ENCODE data around the gene MTR.

Gene MTR

DNA sequence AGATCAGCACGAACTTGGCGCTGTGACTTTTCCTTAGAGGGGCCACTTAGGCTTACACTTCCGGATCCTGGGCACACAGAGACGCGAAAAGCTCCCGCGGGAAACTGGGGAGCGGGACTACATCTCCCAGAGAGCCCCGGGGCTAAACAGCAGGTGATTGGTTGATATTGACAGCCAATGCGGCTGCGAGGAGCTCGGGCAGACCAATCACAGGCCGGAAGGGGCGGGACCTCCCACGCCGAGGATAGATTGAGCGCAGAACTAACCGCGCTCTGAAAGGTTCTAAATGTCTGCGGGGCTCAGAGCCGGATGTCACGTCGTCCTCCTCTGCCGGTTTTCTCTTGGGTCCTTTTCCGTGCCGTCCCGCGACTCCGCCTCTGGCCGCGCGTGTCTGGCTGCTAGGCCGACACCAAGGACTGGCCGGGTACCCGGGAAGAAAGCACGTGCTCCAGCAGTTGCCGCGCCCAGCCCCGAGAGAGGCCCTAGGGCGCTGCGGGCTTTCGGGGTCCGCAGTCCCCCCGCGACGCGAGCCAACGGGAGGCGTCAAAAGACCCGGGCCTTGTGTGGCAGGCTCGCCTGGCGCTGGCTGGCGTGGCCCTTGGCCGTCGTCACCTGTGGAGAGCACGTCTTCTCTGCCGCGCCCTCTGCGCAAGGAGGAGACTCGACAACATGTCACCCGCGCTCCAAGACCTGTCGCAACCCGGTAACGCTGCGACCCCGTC is at the start of gene MTR:
Gene MTR, plus strand, starts transcription at position 258 of the 722 bp plus-strand sequence. Its CDS starts 412 bp downstream, at position 670.
- Histone ChIP-seq H3K36me3 (ENCODE audit: control insufficient read depth, insufficient read depth, low read length) (no peaks in the 10 kb centered on the region), H3K27ac (ENCODE audit: low read depth, low read length) (peak within 1 kb of the TSS; percentile 71), H3K27me3 (ENCODE audit: control insufficient read depth, insufficient read depth, low read length) (0 out of 2 replicates have a peak, but pooled peaks cover 3% of the 10 kb centered on the region), H3K4me1 (ENCODE audit: control insufficient read depth, insufficient read depth, low read length) (0 out of 2 replicates have a peak, but pooled peaks cover 3% of the 10 kb centered on the region), H3K9me3 (ENCODE audit: control insufficient read depth, insufficient read depth, low read length) (no peaks in the 10 kb centered on the region), H3K9ac (ENCODE audit: low read depth, low read length) (peak within 1 kb of the TSS; percentile 72), H3K4me3 (ENCODE audit: low read depth, low read length) (peak within 1 kb of the TSS; percentile 100)

DNA sequence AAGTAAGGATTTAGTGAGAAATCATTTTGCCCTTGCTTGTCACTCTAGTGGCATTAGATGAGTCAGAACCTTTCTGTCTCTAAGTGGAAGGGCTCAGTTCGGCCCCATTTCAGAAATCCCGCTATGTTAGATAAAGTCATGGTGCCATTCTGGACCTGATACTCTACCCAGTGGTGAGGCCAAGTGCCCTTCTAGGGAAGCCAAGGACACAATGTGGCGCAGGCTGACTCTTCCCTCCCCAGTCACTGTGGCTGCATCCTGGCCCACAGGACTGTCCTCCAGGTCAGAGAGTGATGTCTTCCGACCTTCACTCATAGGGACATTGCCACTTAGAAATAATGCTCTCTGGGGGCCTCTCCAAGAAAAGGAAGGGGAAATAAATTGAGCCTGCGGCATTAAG is 48.3 kb upstream of the MTR start:
- H3K9me3 ChIP-seq (ENCODE audit: control insufficient read depth, insufficient read depth, low read length): no peaks in the 10 kb centered on the region
- H3K9ac ChIP-seq (ENCODE audit: low read depth, low read length): no peak overlapping the region
- H3K27me3 ChIP-seq (ENCODE audit: control insufficient read depth, insufficient read depth, low read length): no peaks in the 10 kb centered on the region
- H3K36me3 ChIP-seq (ENCODE audit: control insufficient read depth, insufficient read depth, low read length): no peaks in the 10 kb centered on the region
- H3K27ac ChIP-seq (ENCODE audit: low read depth, low read length): no peak overlapping the region
- no peak overlapping the region for H3K4me3 ChIP-seq (ENCODE audit: low read depth, low read length)
- no peaks in the 10 kb centered on the region for H3K4me1 ChIP-seq (ENCODE audit: control insufficient read depth, insufficient read depth, low read length)

DNA sequence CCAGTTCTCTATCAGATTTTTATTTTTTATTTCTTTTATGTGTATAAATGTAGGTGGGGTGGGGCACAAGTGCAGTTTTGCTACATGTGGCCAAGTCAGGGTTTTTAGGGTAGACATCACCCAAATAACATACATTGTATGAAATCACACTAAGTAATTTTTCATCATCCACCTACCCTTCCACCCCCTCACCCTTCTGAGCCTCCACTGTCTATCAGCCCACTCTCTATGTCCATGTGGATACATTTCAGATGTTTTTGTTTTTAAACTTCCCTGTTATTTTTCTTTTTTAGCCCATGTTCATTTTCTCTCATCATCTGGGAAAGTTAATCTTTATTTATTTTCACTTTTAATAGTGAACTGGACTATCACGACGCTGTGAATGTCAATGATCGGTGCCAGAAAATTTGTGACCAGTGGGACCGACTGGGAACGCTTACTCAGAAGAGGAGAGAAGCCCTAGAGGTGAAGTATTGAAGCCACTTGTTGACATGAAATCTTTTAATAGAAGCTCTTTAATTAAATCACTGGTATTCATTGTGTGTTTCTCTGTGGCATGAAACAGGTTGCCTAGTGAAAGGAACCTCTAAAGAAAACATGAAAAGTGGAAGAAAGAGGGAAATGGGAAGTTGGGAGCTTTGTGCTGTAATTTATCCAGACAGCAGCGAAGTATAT is 47.6 kb upstream of the MTR start:
- no peaks in the 10 kb centered on the region for H3K9me3 ChIP-seq (ENCODE audit: control insufficient read depth, insufficient read depth, low read length)
- H3K27me3 ChIP-seq (ENCODE audit: control insufficient read depth, insufficient read depth, low read length): no peaks in the 10 kb centered on the region
- no peaks in the 10 kb centered on the region for H3K4me1 ChIP-seq (ENCODE audit: control insufficient read depth, insufficient read depth, low read length)
- H3K36me3 ChIP-seq (ENCODE audit: control insufficient read depth, insufficient read depth, low read length): no peaks in the 10 kb centered on the region
- no peak overlapping the region for H3K27ac ChIP-seq (ENCODE audit: low read depth, low read length)
- no peak overlapping the region for H3K9ac ChIP-seq (ENCODE audit: low read depth, low read length)
- no peak overlapping the region for H3K4me3 ChIP-seq (ENCODE audit: low read depth, low read length)

DNA sequence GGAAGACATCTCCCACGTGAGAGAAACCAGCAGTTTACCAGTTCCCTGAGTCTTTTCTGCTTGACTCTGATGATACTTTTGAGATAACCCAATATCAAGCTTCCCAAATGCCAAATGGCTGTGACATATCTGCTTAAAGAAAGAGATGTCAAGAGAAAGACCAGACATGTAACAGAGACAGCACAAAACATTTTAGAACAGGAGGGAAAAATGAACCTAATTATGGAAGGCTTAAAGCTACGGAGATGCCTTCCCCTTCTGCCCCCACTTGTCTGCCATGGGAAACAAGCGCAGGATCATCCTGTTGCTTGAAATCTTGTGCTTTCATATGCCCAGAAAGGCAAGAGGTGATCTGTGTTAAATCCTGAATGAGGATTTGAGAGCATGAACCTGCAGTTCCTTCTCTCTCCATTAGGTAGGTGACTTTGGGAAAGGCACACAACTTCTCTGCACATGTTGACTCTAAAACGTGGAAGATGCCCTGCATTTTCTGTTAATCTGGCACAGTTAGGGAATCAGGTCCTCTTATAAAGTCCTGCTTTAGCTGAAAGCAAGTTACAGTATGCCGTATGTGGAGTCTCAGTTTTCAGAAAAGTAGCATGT is 46.7 kb upstream of the MTR start:
- H3K4me1 ChIP-seq (ENCODE audit: control insufficient read depth, insufficient read depth, low read length): no peaks in the 10 kb centered on the region
- no peak overlapping the region for H3K4me3 ChIP-seq (ENCODE audit: low read depth, low read length)
- H3K27me3 ChIP-seq (ENCODE audit: control insufficient read depth, insufficient read depth, low read length): no peaks in the 10 kb centered on the region
- no peak overlapping the region for H3K9ac ChIP-seq (ENCODE audit: low read depth, low read length)
- H3K36me3 ChIP-seq (ENCODE audit: control insufficient read depth, insufficient read depth, low read length): no peaks in the 10 kb centered on the region
- no peaks in the 10 kb centered on the region for H3K9me3 ChIP-seq (ENCODE audit: control insufficient read depth, insufficient read depth, low read length)
- H3K27ac ChIP-seq (ENCODE audit: low read depth, low read length): no peak overlapping the region

DNA sequence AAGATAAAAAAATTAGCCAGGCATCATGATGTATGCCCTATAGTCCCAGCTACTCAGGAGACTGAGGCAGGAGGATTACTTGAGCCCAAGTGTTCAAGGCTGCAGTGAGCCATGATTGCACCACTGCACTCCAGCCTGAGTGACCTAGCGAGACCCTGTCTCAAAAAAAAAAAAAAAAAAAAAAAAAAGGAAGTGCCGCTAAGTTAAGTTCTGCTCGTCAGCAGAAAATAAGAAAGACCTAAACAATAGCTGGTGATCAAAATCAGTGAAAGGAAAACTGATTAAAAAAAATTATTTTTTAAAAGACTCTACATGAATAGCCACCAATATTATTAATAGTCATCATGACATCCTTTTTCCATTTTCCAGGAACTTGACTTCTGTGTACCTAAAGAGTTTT is 44.2 kb upstream of the MTR start:
- H3K4me3 ChIP-seq (ENCODE audit: low read depth, low read length): no peak overlapping the region
- H3K9ac ChIP-seq (ENCODE audit: low read depth, low read length): no peak overlapping the region
- H3K27ac ChIP-seq (ENCODE audit: low read depth, low read length): no peak overlapping the region
- H3K27me3 ChIP-seq (ENCODE audit: control insufficient read depth, insufficient read depth, low read length): no peaks in the 10 kb centered on the region
- H3K9me3 ChIP-seq (ENCODE audit: control insufficient read depth, insufficient read depth, low read length): no peaks in the 10 kb centered on the region
- no peaks in the 10 kb centered on the region for H3K4me1 ChIP-seq (ENCODE audit: control insufficient read depth, insufficient read depth, low read length)
- H3K36me3 ChIP-seq (ENCODE audit: control insufficient read depth, insufficient read depth, low read length): peaks cover 6% of the 10 kb centered on the region; the same call in 1 of the 2 replicates

DNA sequence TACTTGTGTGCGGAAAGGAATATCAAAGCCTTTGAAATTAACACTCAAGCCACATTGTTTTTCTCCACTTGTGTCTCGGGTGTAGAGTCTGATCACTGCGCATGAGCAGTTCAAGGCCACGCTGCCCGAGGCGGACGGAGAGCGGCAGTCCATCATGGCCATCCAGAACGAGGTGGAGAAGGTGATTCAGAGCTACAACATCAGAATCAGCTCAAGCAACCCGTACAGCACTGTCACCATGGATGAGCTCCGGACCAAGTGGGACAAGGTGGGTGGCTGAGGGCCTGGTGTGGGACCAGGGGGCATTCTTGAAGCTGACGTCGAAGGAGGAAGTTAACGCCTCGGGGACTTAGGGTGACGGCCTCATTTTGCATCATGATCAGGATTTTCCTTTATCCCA is 43.7 kb upstream of the MTR start:
- Histone ChIP-seq H3K27me3 (ENCODE audit: control insufficient read depth, insufficient read depth, low read length) (no peaks in the 10 kb centered on the region), H3K9ac (ENCODE audit: low read depth, low read length) (no peak overlapping the region), H3K4me1 (ENCODE audit: control insufficient read depth, insufficient read depth, low read length) (no peaks in the 10 kb centered on the region), H3K4me3 (ENCODE audit: low read depth, low read length) (no peak overlapping the region), H3K36me3 (ENCODE audit: control insufficient read depth, insufficient read depth, low read length) (peaks cover 6% of the 10 kb centered on the region; the same call in 1 of the 2 replicates), H3K9me3 (ENCODE audit: control insufficient read depth, insufficient read depth, low read length) (no peaks in the 10 kb centered on the region), H3K27ac (ENCODE audit: low read depth, low read length) (no peak overlapping the region)

DNA sequence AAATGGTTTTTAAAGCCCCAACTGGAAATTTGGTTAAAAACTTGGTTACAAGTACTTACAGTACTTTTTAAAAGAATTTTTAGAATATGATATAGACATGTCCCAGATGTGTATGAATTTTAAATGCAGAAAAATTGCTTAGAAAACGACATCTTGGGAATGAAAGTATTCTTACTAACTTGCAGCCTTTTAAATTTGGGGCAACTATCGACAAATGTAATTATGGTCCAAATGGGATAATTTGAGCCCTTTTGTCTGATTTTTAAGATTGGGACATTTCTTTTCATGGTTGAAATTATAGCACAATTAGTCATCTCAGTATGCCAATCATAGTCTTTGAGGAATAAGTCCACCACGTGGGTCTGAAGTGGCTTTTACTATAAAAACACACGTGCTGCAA is 43.2 kb upstream of the MTR start:
- H3K9ac ChIP-seq (ENCODE audit: low read depth, low read length): no peak overlapping the region
- H3K27me3 ChIP-seq (ENCODE audit: control insufficient read depth, insufficient read depth, low read length): no peaks in the 10 kb centered on the region
- no peak overlapping the region for H3K27ac ChIP-seq (ENCODE audit: low read depth, low read length)
- H3K4me1 ChIP-seq (ENCODE audit: control insufficient read depth, insufficient read depth, low read length): no peaks in the 10 kb centered on the region
- H3K9me3 ChIP-seq (ENCODE audit: control insufficient read depth, insufficient read depth, low read length): no peaks in the 10 kb centered on the region
- H3K36me3 ChIP-seq (ENCODE audit: control insufficient read depth, insufficient read depth, low read length): peaks cover 6% of the 10 kb centered on the region; the same call in 1 of the 2 replicates
- H3K4me3 ChIP-seq (ENCODE audit: low read depth, low read length): no peak overlapping the region

DNA sequence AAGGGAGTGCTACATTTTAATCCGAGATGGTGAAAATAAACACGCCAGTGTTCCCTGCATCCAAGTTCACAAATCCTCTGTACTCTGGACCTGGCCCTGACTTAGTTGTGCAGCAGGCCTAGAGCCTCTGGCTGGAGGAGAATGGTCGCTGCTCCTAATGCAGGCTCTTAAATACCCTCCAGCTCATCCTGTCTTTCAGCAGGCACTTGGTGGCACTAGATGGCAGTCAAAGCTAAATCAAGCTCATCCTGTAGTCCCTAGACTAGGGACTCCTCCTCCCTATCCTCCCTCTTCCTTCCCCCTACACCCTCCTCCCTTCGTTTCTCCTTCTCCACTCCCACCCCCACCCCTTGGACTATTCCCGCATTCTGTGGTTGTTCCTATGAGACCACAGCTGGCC is 41.6 kb upstream of the MTR start:
- H3K4me3 ChIP-seq (ENCODE audit: low read depth, low read length): no peak overlapping the region
- H3K36me3 ChIP-seq (ENCODE audit: control insufficient read depth, insufficient read depth, low read length): peaks cover 13% of the 10 kb centered on the region
- H3K27me3 ChIP-seq (ENCODE audit: control insufficient read depth, insufficient read depth, low read length): no peaks in the 10 kb centered on the region
- H3K9ac ChIP-seq (ENCODE audit: low read depth, low read length): no peak overlapping the region
- H3K27ac ChIP-seq (ENCODE audit: low read depth, low read length): no peak overlapping the region
- H3K4me1 ChIP-seq (ENCODE audit: control insufficient read depth, insufficient read depth, low read length): no peaks in the 10 kb centered on the region
- H3K9me3 ChIP-seq (ENCODE audit: control insufficient read depth, insufficient read depth, low read length): no peaks in the 10 kb centered on the region

DNA sequence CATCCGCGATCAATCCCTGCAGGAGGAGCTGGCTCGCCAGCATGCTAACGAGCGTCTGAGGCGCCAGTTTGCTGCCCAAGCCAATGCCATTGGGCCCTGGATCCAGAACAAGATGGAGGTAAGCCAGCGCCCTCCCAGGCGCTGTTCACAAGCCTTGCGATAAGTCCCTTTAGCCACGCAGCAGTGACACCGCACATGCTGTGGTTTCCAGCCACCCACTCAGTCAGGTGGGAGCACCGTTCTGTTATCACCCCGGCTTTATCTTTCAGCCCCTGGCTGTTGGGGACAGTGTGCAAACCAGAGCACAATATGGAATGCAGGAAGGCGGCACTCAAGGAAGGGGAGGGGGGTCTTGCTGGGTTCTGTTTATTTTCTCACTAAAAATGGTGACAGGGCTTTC is 41.1 kb upstream of the MTR start:
- no peak overlapping the region for H3K9ac ChIP-seq (ENCODE audit: low read depth, low read length)
- H3K27ac ChIP-seq (ENCODE audit: low read depth, low read length): no peak overlapping the region
- H3K4me3 ChIP-seq (ENCODE audit: low read depth, low read length): no peak overlapping the region
- no peaks in the 10 kb centered on the region for H3K4me1 ChIP-seq (ENCODE audit: control insufficient read depth, insufficient read depth, low read length)
- peaks cover 13% of the 10 kb centered on the region for H3K36me3 ChIP-seq (ENCODE audit: control insufficient read depth, insufficient read depth, low read length)
- no peaks in the 10 kb centered on the region for H3K9me3 ChIP-seq (ENCODE audit: control insufficient read depth, insufficient read depth, low read length)
- no peaks in the 10 kb centered on the region for H3K27me3 ChIP-seq (ENCODE audit: control insufficient read depth, insufficient read depth, low read length)

DNA sequence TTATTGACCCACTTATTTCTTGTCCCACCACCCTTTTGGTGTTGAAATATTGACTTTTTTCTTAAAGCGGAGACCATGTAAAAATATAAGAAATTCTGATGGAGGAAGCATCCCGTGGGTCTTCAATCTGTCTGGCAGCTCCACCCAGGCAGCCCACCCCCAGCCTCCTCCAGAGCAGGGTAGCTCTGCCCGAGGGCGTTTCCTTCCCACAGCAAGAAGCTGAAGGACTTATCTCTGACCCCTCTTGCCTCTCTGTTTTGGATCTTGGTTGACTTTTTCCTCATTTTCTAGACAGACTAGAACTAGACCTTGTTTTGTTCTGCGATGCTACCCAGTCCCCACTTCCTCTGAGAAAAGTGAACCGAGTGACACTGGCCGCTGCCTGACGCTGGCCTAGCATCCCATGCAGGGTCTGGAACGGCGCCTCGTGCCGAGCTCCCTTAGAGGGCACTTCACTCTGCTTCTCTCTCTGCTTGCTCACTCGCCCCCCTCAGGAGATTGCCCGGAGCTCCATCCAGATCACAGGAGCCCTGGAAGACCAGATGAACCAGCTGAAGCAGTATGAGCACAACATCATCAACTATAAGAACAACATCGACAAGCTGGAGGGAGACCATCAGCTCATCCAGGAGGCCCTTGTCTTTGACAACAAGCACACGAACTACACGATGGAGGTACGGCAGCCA is 40.4 kb upstream of the MTR start:
- Histone ChIP-seq H3K4me1 (ENCODE audit: control insufficient read depth, insufficient read depth, low read length) (no peaks in the 10 kb centered on the region), H3K9me3 (ENCODE audit: control insufficient read depth, insufficient read depth, low read length) (no peaks in the 10 kb centered on the region), H3K4me3 (ENCODE audit: low read depth, low read length) (no peak overlapping the region), H3K9ac (ENCODE audit: low read depth, low read length) (no peak overlapping the region), H3K36me3 (ENCODE audit: control insufficient read depth, insufficient read depth, low read length) (peaks cover 13% of the 10 kb centered on the region), H3K27me3 (ENCODE audit: control insufficient read depth, insufficient read depth, low read length) (no peaks in the 10 kb centered on the region), H3K27ac (ENCODE audit: low read depth, low read length) (no peak overlapping the region)

All from HUES48 (cell line).